Bronchial epithelial cell (primary cell): ENCODE data around the gene CFAP157. TPM values are rescaled to one million over a fixed set of nuclear protein-coding genes. Genes with fewer than 3 reads are reported as not detected.
A peak's percentile ranks its signal among the peaks of the same experiment; 100 is the strongest.

ENCODE experiments used
- DNase-seq: peaks from one replicate; pipeline ENCODE4 v3.0.0-alpha.2; 2010; ENCODE audit warnings: low read depth
- FAIRE-seq: peaks from 2 replicates; lab custom pipeline; 2011; peaks lifted over from hg19 to GRCh38; lab: Jason Lieb, UNC
- H3K27me3 ChIP-seq: 2 replicates; pipeline ENCODE4 v1.5.1; 2011; ENCODE audit warnings: low read length; ENCODE audit not compliant: control insufficient read depth, insufficient read depth
- H3K36me3 ChIP-seq: 2 replicates; pipeline ENCODE4 v1.5.1; 2011; ENCODE audit warnings: low read length; ENCODE audit not compliant: control insufficient read depth, insufficient read depth
- H3K4me3 ChIP-seq: 2 replicates; pipeline ENCODE4 v1.5.1; 2011; ENCODE audit warnings: mild to moderate bottlenecking, low read depth, low read length, control low read depth
- CTCF ChIP-seq: IDR thresholded peaks from 2 replicates; pipeline ENCODE4 v1.5.1; 2011; ENCODE audit warnings: mild to moderate bottlenecking, moderate library complexity, low read length, control low read depth, inconsistent platforms; ENCODE audit not compliant: insufficient read depth, severe bottlenecking
- total RNA-seq: library from RNA; depleted of rRNA; stranded (reverse); fragments of >200 nt; gene quantifications from 2 replicates; pipeline ENCODE4 v1.2.1, GENCODE V29; 2014

CFAP157 gene
- total RNA-seq, 1 donor from 2014 or later, result not detected

GRCh38 chr9:127762111-127762676 is 55.4 kb downstream of the CFAP157 start:
- no peaks in the 10 kb centered on the region for H3K27me3 ChIP-seq
- no peak for TF ChIP-seq CTCF
- no peaks in the 10 kb centered on the region for H3K36me3 ChIP-seq
- no peak for DNase-seq
- no peak for FAIRE-seq
- no peak overlapping the region for H3K4me3 ChIP-seq

- no peak for FAIRE-seq
- TF ChIP-seq CTCF, result peak; percentile 26
- Histone ChIP-seq H3K4me3 (no peak overlapping the region), H3K36me3 (no peaks in the 10 kb centered on the region), H3K27me3 (no peaks in the 10 kb centered on the region)
- peak; percentile 7 for DNase-seq
Measured at GRCh38 chr9:127763918-127764384, 57.2 kb downstream of the CFAP157 start.

GRCh38 chr9:127765418-127765817 is 58.6 kb downstream of the CFAP157 start:
- FAIRE-seq, result no peak
- no peak overlapping the region for H3K4me3 ChIP-seq
- no peak for DNase-seq
- H3K27me3 ChIP-seq, result no peaks in the 10 kb centered on the region
- no peak for TF ChIP-seq CTCF
- no peaks in the 10 kb centered on the region for H3K36me3 ChIP-seq

Other genes with a start within 250 kb of the CFAP157 start
- gene STXBP1, start 94.7 kb upstream of the CFAP157 start, total RNA-seq, result 7.9 and 17.1 TPM in 2 replicates
- gene PTRH1, start 8.7 kb downstream of the CFAP157 start, total RNA-seq, result 26.6 and 58.9 TPM in 2 replicates
- gene TTC16, start 9.1 kb downstream of the CFAP157 start, total RNA-seq, result not detected in 2 replicates
- 1.8 and 4.6 TPM in 2 replicates for gene TOR2A, start 28.3 kb downstream of the CFAP157 start, total RNA-seq
- 0.26 TPM in 1 of 2 replicates, not detected in the other for gene SH2D3C, start 71.7 kb downstream of the CFAP157 start, total RNA-seq
- 78.5 and 81.7 TPM in 2 replicates for gene CDK9, start 79.0 kb downstream of the CFAP157 start, total RNA-seq
- gene FPGS, start 95.9 kb downstream of the CFAP157 start, total RNA-seq, result 46.9 and 70.0 TPM in 2 replicates
- 0.13 and 2.4 TPM in 2 replicates for gene ENG, start 147.7 kb downstream of the CFAP157 start, total RNA-seq
- 19.0 and 54.0 TPM in 2 replicates for gene AK1, start 170.7 kb downstream of the CFAP157 start, total RNA-seq
- 18.2 and 18.4 TPM in 2 replicates for gene ST6GALNAC6, start 192.6 kb downstream of the CFAP157 start, total RNA-seq
- gene ST6GALNAC4, start 210.1 kb downstream of the CFAP157 start, total RNA-seq, result 21.3 and 21.8 TPM in 2 replicates
- gene PIP5KL1, start 223.8 kb downstream of the CFAP157 start, total RNA-seq, result 2.1 and 5.1 TPM in 2 replicates
- 11.8 and 17.4 TPM in 2 replicates for gene DPM2, start 230.9 kb downstream of the CFAP157 start, total RNA-seq